ENCODE data around the gene CDH5.

The CDH5 gene

GRCh38 chr16:66386629-66387622 is 20.4 kb downstream of the CDH5 start:
- no peak for TF ChIP-seq CTCF (IDR thresholded peaks at IDR 0.05; ENCODE audit: insufficient read depth, low read depth, low read length, missing control alignments)
- no peak for DNase-seq (ENCODE audit: low read depth)
- no peak overlapping the region for H3K4me3 ChIP-seq (ENCODE audit: low read depth, low read length)

GRCh38 chr16:66387817-66388332 is 21.4 kb downstream of the CDH5 start:
- no peak for TF ChIP-seq CTCF (IDR thresholded peaks at IDR 0.05; ENCODE audit: insufficient read depth, low read depth, low read length, missing control alignments)
- no peak overlapping the region for H3K4me3 ChIP-seq (ENCODE audit: low read depth, low read length)
- no peak for DNase-seq (ENCODE audit: low read depth)

GRCh38 chr16:66388350-66389139 is 22.1 kb downstream of the CDH5 start:
- DNase-seq (ENCODE audit: low read depth) = no peak
- no peak for TF ChIP-seq CTCF (IDR thresholded peaks at IDR 0.05; ENCODE audit: insufficient read depth, low read depth, low read length, missing control alignments)
- H3K4me3 ChIP-seq (ENCODE audit: low read depth, low read length) = no peak overlapping the region

GRCh38 chr16:66389256-66390176 is 23.0 kb downstream of the CDH5 start:
- no peak overlapping the region for H3K4me3 ChIP-seq (ENCODE audit: low read depth, low read length)
- DNase-seq (ENCODE audit: low read depth) = no peak
- TF ChIP-seq CTCF (IDR thresholded peaks at IDR 0.05; ENCODE audit: insufficient read depth, low read depth, low read length, missing control alignments) = no peak

GRCh38 chr16:66390346-66391108 is 24.0 kb downstream of the CDH5 start:
- no peak for TF ChIP-seq CTCF (IDR thresholded peaks at IDR 0.05; ENCODE audit: insufficient read depth, low read depth, low read length, missing control alignments)
- H3K4me3 ChIP-seq (ENCODE audit: low read depth, low read length) = no peak overlapping the region
- no peak for DNase-seq (ENCODE audit: low read depth)
